ENCODE measurements around the gene BMPR2. TPM values are rescaled to one million over a fixed set of nuclear protein-coding genes. Genes with fewer than 3 reads are reported as not detected.
A peak's percentile ranks its signal among the peaks of the same experiment; 100 is the strongest.
"Not testable (repeated sequence)": the region's sequence is repeated elsewhere in the genome, so short reads cannot be mapped to it uniquely, and the experiment has no call there.

The BMPR2 gene
- total RNA-seq, 1 donor from 2014 or later, result 11.8 TPM

DNA sequence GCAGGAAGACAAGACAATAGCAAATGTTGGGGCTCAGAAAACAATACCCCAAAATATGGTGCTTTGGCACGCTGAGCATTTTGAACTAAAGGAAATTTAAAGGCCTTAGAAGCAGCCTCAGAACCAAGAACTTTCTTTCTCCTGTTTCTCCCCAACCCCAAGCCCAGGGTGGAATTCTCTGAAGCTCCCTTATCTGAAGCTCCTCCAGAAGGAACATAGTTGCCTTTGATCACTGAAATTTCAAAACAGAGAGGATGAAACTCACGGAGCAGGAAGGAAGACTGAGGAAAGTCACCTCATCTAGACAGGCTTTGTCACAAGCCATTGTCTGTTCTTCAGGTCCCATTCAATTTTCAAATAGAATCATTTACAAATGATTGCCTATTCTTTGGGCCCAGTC lies 15.5 kb upstream of the BMPR2 start:
- H3K9ac ChIP-seq, result no peak overlapping the region
- H4K20me1 ChIP-seq (ENCODE audit: low read depth), result no peaks in the 10 kb centered on the region
- no peaks in the 10 kb centered on the region for H3K4me1 ChIP-seq
- H3K9me3 ChIP-seq (ENCODE audit: low read depth), result no peaks in the 10 kb centered on the region
- peaks cover 3% of the 10 kb centered on the region for H3F3A ChIP-seq (ENCODE audit: low read depth)
- no peak overlapping the region for H3K4me3 ChIP-seq
- Mint-ChIP-seq H3K9me3 (no peaks in the 10 kb centered on the region), H3K27ac (no peak overlapping the region), H3K4me1 (no peaks in the 10 kb centered on the region), H3K27me3 (ENCODE audit: insufficient read depth, low read depth) (no peaks in the 10 kb centered on the region), H3K4me3 (no peak overlapping the region), H3K36me3 (no peaks in the 10 kb centered on the region)
- H3K36me3 ChIP-seq, result no peaks in the 10 kb centered on the region
- H3K79me2 ChIP-seq (ENCODE audit: low read depth), result no peaks in the 10 kb centered on the region
- no peak for DNase-seq (ENCODE audit: low spot score)
- no peaks in the 10 kb centered on the region for H3K27me3 ChIP-seq
- H2AFZ ChIP-seq (replicated peaks), result no peak overlapping the region
- no peak for TF ChIP-seq EZH2 (IDR thresholded peaks at IDR 0.05)
- no peak for TF ChIP-seq EZH2phosphoT487 (IDR thresholded peaks at IDR 0.05)
- TF ChIP-seq, protein P1, sequence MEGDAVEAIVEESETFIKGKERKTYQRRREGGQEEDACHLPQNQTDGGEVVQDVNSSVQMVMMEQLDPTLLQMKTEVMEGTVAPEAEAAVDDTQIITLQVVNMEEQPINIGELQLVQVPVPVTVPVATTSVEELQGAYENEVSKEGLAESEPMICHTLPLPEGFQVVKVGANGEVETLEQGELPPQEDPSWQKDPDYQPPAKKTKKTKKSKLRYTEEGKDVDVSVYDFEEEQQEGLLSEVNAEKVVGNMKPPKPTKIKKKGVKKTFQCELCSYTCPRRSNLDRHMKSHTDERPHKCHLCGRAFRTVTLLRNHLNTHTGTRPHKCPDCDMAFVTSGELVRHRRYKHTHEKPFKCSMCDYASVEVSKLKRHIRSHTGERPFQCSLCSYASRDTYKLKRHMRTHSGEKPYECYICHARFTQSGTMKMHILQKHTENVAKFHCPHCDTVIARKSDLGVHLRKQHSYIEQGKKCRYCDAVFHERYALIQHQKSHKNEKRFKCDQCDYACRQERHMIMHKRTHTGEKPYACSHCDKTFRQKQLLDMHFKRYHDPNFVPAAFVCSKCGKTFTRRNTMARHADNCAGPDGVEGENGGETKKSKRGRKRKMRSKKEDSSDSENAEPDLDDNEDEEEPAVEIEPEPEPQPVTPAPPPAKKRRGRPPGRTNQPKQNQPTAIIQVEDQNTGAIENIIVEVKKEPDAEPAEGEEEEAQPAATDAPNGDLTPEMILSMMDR (IDR thresholded peaks at IDR 0.05), result no peak
- H3K27ac ChIP-seq, result no peak overlapping the region
- H3K4me2 ChIP-seq, result no peak overlapping the region

GRCh38 chr2:202361108-202361507 lies 15.0 kb upstream of the BMPR2 start:
- Histone ChIP-seq H3K4me1 (no peaks in the 10 kb centered on the region), H3F3A (ENCODE audit: low read depth) (no peaks in the 10 kb centered on the region), H3K4me2 (no peak overlapping the region), H4K20me1 (ENCODE audit: low read depth) (no peaks in the 10 kb centered on the region), H3K27me3 (no peaks in the 10 kb centered on the region), H3K9me3 (ENCODE audit: low read depth) (no peaks in the 10 kb centered on the region), H3K9ac (no peak overlapping the region), H3K79me2 (ENCODE audit: low read depth) (no peaks in the 10 kb centered on the region), H3K36me3 (no peaks in the 10 kb centered on the region), H3K27ac (no peak overlapping the region), H2AFZ (replicated peaks) (no peak overlapping the region), H3K4me3 (no peak overlapping the region)
- no peak overlapping the region for H3K27ac Mint-ChIP-seq
- no peaks in the 10 kb centered on the region for H3K4me1 Mint-ChIP-seq
- H3K4me3 Mint-ChIP-seq, result no peak overlapping the region
- TF ChIP-seq, protein P1 (IDR thresholded peaks at IDR 0.05), result no peak
- no peak for TF ChIP-seq EZH2phosphoT487 (IDR thresholded peaks at IDR 0.05)
- no peak for DNase-seq (ENCODE audit: low spot score)
- H3K27me3 Mint-ChIP-seq (ENCODE audit: insufficient read depth, low read depth), result no peaks in the 10 kb centered on the region
- H3K36me3 Mint-ChIP-seq, result no peaks in the 10 kb centered on the region
- no peaks in the 10 kb centered on the region for H3K9me3 Mint-ChIP-seq

DNA sequence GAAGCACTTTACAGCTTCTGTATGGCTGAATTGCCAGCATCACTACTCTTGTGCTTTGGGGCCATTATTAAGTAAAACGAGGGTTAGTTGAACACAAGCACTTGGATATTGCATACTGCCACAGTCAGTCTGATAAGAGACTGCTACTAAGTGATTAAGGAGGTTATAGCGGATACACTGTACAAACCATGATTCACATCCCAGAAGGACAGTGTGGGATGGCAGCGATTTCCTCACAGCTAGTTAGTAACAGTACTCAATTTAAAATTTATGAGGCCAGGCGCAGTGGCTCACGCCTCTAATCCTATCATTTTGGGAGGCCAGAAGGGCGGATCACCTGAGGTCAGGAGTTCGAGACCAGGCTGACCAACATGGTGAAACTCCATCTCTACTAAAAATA lies 2.6 kb upstream of the BMPR2 start:
- Histone ChIP-seq H2AFZ (replicated peaks) (no peak overlapping the region), H3F3A (ENCODE audit: low read depth) (peaks cover 35% of the 10 kb centered on the region), H3K79me2 (ENCODE audit: low read depth) (peaks cover 17% of the 10 kb centered on the region), H4K20me1 (ENCODE audit: low read depth) (peaks cover 18% of the 10 kb centered on the region), H3K27me3 (peaks cover 9% of the 10 kb centered on the region), H3K4me2 (no peak overlapping the region), H3K36me3 (no peaks in the 10 kb centered on the region), H3K9me3 (ENCODE audit: low read depth) (no peaks in the 10 kb centered on the region), H3K4me1 (peaks cover 8% of the 10 kb centered on the region), H3K4me3 (no peak overlapping the region), H3K27ac (no peak overlapping the region), H3K9ac (no peak overlapping the region)
- TF ChIP-seq EZH2phosphoT487 (IDR thresholded peaks at IDR 0.05) (no peak), EZH2 (IDR thresholded peaks at IDR 0.05) (no peak)
- TF ChIP-seq, protein P1 (IDR thresholded peaks at IDR 0.05), result no peak
- Mint-ChIP-seq H3K27ac (no peak overlapping the region), H3K4me3 (peak overlapping the region; percentile 69), H3K4me1 (peaks cover 19% of the 10 kb centered on the region), H3K36me3 (no peaks in the 10 kb centered on the region), H3K27me3 (ENCODE audit: insufficient read depth, low read depth) (peaks cover 12% of the 10 kb centered on the region), H3K9me3 (no peaks in the 10 kb centered on the region)
- no peak for DNase-seq (ENCODE audit: low spot score)

DNA sequence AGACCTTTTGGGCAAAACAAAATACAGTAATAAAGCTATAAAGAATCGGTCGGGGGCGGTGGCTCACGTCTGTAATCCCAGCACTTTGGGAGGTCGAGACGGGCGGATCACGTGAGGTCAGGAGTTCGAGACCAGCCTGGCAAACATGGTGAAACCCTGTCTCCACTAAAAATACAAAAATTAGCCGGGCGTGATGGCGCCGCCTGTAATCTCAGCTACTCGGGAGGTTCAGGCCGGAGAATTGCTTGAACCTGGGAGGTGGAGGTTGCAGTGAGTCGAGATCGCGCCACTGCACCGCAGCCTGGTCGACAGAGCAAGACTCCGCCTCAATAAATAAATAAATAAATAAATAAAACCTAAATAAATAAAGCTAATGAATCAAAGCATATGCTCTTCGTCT lies 1.7 kb upstream of the BMPR2 start:
- H3K27ac Mint-ChIP-seq; H2AFZ ChIP-seq (replicated peaks); H3K36me3 Mint-ChIP-seq; H3K27ac ChIP-seq; H3K27me3 ChIP-seq; H3K9me3 Mint-ChIP-seq; H3K36me3 ChIP-seq; DNase-seq (ENCODE audit: low spot score); H3K9ac ChIP-seq; H3K9me3 ChIP-seq (ENCODE audit: low read depth): not testable (repeated sequence)
- H3K4me3 ChIP-seq, result peak overlapping the region; percentile 73
- peak overlapping the region; percentile 100 for H3K4me3 Mint-ChIP-seq
- peaks cover 27% of the 10 kb centered on the region for H4K20me1 ChIP-seq (ENCODE audit: low read depth)
- H3K79me2 ChIP-seq (ENCODE audit: low read depth), result peaks cover 26% of the 10 kb centered on the region
- H3F3A ChIP-seq (ENCODE audit: low read depth), result peaks cover 35% of the 10 kb centered on the region
- H3K27me3 Mint-ChIP-seq (ENCODE audit: insufficient read depth, low read depth), result peaks cover 12% of the 10 kb centered on the region
- peaks cover 17% of the 10 kb centered on the region for H3K4me1 ChIP-seq
- peaks cover 25% of the 10 kb centered on the region for H3K4me1 Mint-ChIP-seq
- peak overlapping the region; percentile 90 for H3K4me2 ChIP-seq
